Lower lobe of right lung (tissue), 2 donors: ENCODE results near the gene COL23A1. TPM values are rescaled to one million over a fixed set of nuclear protein-coding genes. Genes with fewer than 3 reads are reported as not detected.

Source experiments
- ATAC-seq, 2 donors: fragments of 200-7000 bp; cut with Tn5 transposase; one replicate each; pipeline ENCODE4 v1.9.1; 2020 to 2022; ENCODE audit warnings: mild to moderate bottlenecking in 2 of 2, moderate library complexity in 2 of 2
- DNase-seq: peaks from one replicate; pipeline ENCODE4 v3.0.0-alpha.2; 2020
- H3K27ac ChIP-seq: fragments of 200-600 bp; one replicate; pipeline ENCODE4 v1.8.0; 2022
- H3K27me3 ChIP-seq: fragments of 200-600 bp; one replicate; pipeline ENCODE4 v1.8.0; 2022; ENCODE audit warnings: low read depth
- H3K36me3 ChIP-seq: fragments of 200-600 bp; one replicate; pipeline ENCODE4 v1.8.0; 2022; ENCODE audit warnings: mild to moderate bottlenecking
- H3K4me1 ChIP-seq: fragments of 200-600 bp; one replicate; pipeline ENCODE4 v1.8.0; 2022
- H3K4me3 ChIP-seq: fragments of 200-600 bp; one replicate; pipeline ENCODE4 v1.8.0; 2022; ENCODE audit warnings: mild to moderate bottlenecking
- H3K9me3 ChIP-seq: fragments of 200-600 bp; one replicate; pipeline ENCODE4 v1.8.0; 2022
- intact Hi-C: fragments of 100-400 bp; cut with DNase I; formaldehyde crosslinking; loops from one replicate; pipeline ENCODE4 v1.11.0; 2022
- total RNA-seq: library from RNA; stranded (reverse); fragmentation: NEBNext Ultra II Directional; extraction: Animal tissue kit (Norgen Biotek cat#: 25700); gene quantifications from one replicate; pipeline ENCODE4 v1.2.1, GENCODE V29; 2021
- TF ChIP-seq, protein P1 (sequence below): fragments of 200-600 bp; IDR thresholded peaks from one replicate; pipeline ENCODE4 v1.8.0; 2022; ENCODE audit warnings: antibody characterized with exemption, mild to moderate bottlenecking
- donor health status: DM: no; HTN: yes; CAD: no; lungs with severe emphysema.

The COL23A1 gene
- total RNA-seq, 1 donor from 2014 or later: 1.2 TPM

GRCh38 chr5:178293400-178293799, 296.8 kb downstream of the COL23A1 start:
- no peaks in the 10 kb centered on the region for H3K36me3 ChIP-seq
- H3K9me3 ChIP-seq: no peaks in the 10 kb centered on the region
- intact Hi-C loops: no loop called here
- peak; percentile 38 for DNase-seq
- TF ChIP-seq, protein P1, sequence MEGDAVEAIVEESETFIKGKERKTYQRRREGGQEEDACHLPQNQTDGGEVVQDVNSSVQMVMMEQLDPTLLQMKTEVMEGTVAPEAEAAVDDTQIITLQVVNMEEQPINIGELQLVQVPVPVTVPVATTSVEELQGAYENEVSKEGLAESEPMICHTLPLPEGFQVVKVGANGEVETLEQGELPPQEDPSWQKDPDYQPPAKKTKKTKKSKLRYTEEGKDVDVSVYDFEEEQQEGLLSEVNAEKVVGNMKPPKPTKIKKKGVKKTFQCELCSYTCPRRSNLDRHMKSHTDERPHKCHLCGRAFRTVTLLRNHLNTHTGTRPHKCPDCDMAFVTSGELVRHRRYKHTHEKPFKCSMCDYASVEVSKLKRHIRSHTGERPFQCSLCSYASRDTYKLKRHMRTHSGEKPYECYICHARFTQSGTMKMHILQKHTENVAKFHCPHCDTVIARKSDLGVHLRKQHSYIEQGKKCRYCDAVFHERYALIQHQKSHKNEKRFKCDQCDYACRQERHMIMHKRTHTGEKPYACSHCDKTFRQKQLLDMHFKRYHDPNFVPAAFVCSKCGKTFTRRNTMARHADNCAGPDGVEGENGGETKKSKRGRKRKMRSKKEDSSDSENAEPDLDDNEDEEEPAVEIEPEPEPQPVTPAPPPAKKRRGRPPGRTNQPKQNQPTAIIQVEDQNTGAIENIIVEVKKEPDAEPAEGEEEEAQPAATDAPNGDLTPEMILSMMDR: no peak
- H3K27me3 ChIP-seq: peaks cover 13% of the 10 kb centered on the region
- H3K4me3 ChIP-seq: no peak overlapping the region
- ATAC-seq: no peak
- peaks cover 6% of the 10 kb centered on the region for H3K4me1 ChIP-seq
- no peak overlapping the region for H3K27ac ChIP-seq

- ATAC-seq: no peak
Observed at GRCh38 chr5:178292826-178293205, 297.4 kb downstream of the COL23A1 start.

GRCh38 chr5:178291969-178292825, 298.0 kb downstream of the COL23A1 start:
- H3K27me3 ChIP-seq: peaks cover 16% of the 10 kb centered on the region
- H3K4me1 ChIP-seq: peaks cover 7% of the 10 kb centered on the region
- intact Hi-C loops: no loop called here
- H3K4me3 ChIP-seq: no peak overlapping the region
- peak; percentile 25 for DNase-seq
- TF ChIP-seq, protein P1: no peak
- H3K27ac ChIP-seq: no peak overlapping the region
- no peaks in the 10 kb centered on the region for H3K36me3 ChIP-seq
- no peak for ATAC-seq
- H3K9me3 ChIP-seq: no peaks in the 10 kb centered on the region

More at GRCh38 chr5:178292826-178293205, 297.4 kb downstream of the COL23A1 start:
- Histone ChIP-seq H3K9me3 (no peaks in the 10 kb centered on the region), H3K36me3 (no peaks in the 10 kb centered on the region), H3K4me1 (peaks cover 7% of the 10 kb centered on the region), H3K4me3 (no peak overlapping the region), H3K27me3 (peaks cover 15% of the 10 kb centered on the region), H3K27ac (no peak overlapping the region)
- DNase-seq: no peak
- intact Hi-C loops: no loop called here
- TF ChIP-seq, protein P1: no peak

DNA sequence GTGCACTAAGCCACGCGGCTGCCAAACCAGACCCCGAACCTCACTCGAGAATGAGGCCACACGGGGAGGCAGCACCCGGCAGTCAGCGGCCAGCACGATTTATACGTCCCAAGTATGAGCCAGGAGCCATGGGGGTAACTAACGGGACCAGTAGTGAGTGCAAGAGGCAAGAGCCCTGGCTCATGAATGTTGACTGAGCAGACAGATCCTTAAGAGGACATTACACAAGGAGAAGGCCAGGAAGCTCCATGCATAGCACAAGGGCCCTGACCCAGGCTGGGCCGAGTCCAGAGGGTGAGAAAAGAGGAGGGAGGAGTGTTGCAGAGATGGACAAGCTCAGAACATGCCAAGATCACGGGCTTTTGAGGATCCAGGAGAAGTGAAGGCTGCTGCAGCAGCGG, 299.0 kb downstream of the COL23A1 start:
- intact Hi-C loops: no loop called here
- H3K27me3 ChIP-seq: peaks cover 16% of the 10 kb centered on the region
- ATAC-seq (no peak), DNase-seq (no peak)
- H3K9me3 ChIP-seq: no peaks in the 10 kb centered on the region
- no peak overlapping the region for H3K4me3 ChIP-seq
- H3K36me3 ChIP-seq: no peaks in the 10 kb centered on the region
- H3K27ac ChIP-seq: no peak overlapping the region
- peaks cover 7% of the 10 kb centered on the region for H3K4me1 ChIP-seq
- TF ChIP-seq, protein P1: no peak

DNA sequence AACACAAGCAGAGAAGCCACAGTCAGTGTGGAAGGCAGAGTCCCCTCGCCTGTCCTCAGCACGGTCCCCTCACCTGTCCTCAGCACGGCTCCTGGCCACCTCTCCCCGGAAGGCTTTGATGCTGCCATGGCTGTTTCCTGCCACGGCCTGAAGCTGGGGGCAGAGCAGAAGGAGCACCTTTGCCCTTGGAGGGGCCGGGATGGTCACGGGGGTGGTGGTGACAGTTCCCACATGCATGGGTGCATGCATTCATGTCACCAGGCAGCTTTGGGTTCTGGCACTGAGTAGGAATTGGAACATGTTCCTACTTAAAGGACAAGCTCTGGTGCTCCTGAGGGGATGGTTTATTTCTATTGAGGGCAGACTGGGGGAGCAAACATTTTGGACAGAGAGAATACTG, 299.8 kb downstream of the COL23A1 start:
- intact Hi-C loops: no loop called here
- Histone ChIP-seq H3K9me3 (no peaks in the 10 kb centered on the region), H3K27ac (no peak overlapping the region), H3K36me3 (no peaks in the 10 kb centered on the region), H3K27me3 (peaks cover 16% of the 10 kb centered on the region), H3K4me3 (no peak overlapping the region), H3K4me1 (peaks cover 7% of the 10 kb centered on the region)
- DNase-seq: peak; percentile 34
- TF ChIP-seq, protein P1: no peak
- no peak for ATAC-seq
